Inflammatory macrophage treated with lipopolysaccharide for 4 hours (primary cell): ENCODE data around the gene ATP2B2.

Experiments
- DNase-seq: peaks from one replicate; pipeline ENCODE4 v3.0.0-alpha.2; 2020

The ATP2B2 gene

GRCh38 chr3:10338591-10339353, 166.6 kb downstream of the ATP2B2 start:
- no peak for DNase-seq

- no peak for DNase-seq
Observed at GRCh38 chr3:10338164-10338470, 167.3 kb downstream of the ATP2B2 start.

- DNase-seq = no peak
Observed at GRCh38 chr3:10337323-10338163, 167.8 kb downstream of the ATP2B2 start.

GRCh38 chr3:10336761-10337160, 168.6 kb downstream of the ATP2B2 start:
- no peak for DNase-seq

- no peak for DNase-seq
Observed at GRCh38 chr3:10335871-10336622, 169.3 kb downstream of the ATP2B2 start.

GRCh38 chr3:10335190-10335738, 170.1 kb downstream of the ATP2B2 start:
- DNase-seq = no peak

GRCh38 chr3:10334459-10334858, 170.9 kb downstream of the ATP2B2 start:
- DNase-seq = no peak

GRCh38 chr3:10334042-10334441, 171.3 kb downstream of the ATP2B2 start:
- no peak for DNase-seq

- no peak for DNase-seq
Observed at GRCh38 chr3:10333349-10333650, 172.1 kb downstream of the ATP2B2 start.

- no peak for DNase-seq
Observed at GRCh38 chr3:10332481-10333348, 172.7 kb downstream of the ATP2B2 start.

GRCh38 chr3:10331320-10331719, 174.1 kb downstream of the ATP2B2 start:
- no peak for DNase-seq

- DNase-seq = no peak
Observed at GRCh38 chr3:10330319-10330718, 175.1 kb downstream of the ATP2B2 start.

GRCh38 chr3:10329495-10330015, 175.8 kb downstream of the ATP2B2 start:
- DNase-seq = no peak

- no peak for DNase-seq
Observed at GRCh38 chr3:10328460-10329071, 176.8 kb downstream of the ATP2B2 start.

- DNase-seq = no peak
Observed at GRCh38 chr3:10327592-10327991, 177.8 kb downstream of the ATP2B2 start.

- peak; percentile 37 for DNase-seq
Observed at GRCh38 chr3:10322352-10322710, 183.1 kb downstream of the ATP2B2 start.

GRCh38 chr3:10321630-10322351, 183.6 kb downstream of the ATP2B2 start:
- no peak for DNase-seq

- DNase-seq = no peak
Observed at GRCh38 chr3:10320320-10320677, 185.1 kb downstream of the ATP2B2 start.

GRCh38 chr3:10319804-10320203, 185.6 kb downstream of the ATP2B2 start:
- no peak for DNase-seq

GRCh38 chr3:10319251-10319650, 186.1 kb downstream of the ATP2B2 start:
- no peak for DNase-seq

- no peak for DNase-seq
Observed at GRCh38 chr3:10317961-10318350, 187.4 kb downstream of the ATP2B2 start.
